GM12892 (cell line): Measurements from ENCODE around the gene PSKH1.

Experiments used
- POLR2A ChIP-seq: IDR thresholded peaks from 2 replicates; pipeline ENCODE4 v1.6.1; 2011; ENCODE audit warnings: low read depth, low read length, control low read depth
- POLR2AphosphoS5 ChIP-seq: IDR thresholded peaks from 2 replicates; pipeline ENCODE4 v1.6.1; 2011; ENCODE audit warnings: low read depth, low read length, control low read depth
- TAF1 ChIP-seq: IDR thresholded peaks from 2 replicates; pipeline ENCODE4 v1.6.1; 2011; ENCODE audit warnings: low read depth, mild to moderate bottlenecking, control low read depth, low read length, borderline replicate concordance

DNA sequence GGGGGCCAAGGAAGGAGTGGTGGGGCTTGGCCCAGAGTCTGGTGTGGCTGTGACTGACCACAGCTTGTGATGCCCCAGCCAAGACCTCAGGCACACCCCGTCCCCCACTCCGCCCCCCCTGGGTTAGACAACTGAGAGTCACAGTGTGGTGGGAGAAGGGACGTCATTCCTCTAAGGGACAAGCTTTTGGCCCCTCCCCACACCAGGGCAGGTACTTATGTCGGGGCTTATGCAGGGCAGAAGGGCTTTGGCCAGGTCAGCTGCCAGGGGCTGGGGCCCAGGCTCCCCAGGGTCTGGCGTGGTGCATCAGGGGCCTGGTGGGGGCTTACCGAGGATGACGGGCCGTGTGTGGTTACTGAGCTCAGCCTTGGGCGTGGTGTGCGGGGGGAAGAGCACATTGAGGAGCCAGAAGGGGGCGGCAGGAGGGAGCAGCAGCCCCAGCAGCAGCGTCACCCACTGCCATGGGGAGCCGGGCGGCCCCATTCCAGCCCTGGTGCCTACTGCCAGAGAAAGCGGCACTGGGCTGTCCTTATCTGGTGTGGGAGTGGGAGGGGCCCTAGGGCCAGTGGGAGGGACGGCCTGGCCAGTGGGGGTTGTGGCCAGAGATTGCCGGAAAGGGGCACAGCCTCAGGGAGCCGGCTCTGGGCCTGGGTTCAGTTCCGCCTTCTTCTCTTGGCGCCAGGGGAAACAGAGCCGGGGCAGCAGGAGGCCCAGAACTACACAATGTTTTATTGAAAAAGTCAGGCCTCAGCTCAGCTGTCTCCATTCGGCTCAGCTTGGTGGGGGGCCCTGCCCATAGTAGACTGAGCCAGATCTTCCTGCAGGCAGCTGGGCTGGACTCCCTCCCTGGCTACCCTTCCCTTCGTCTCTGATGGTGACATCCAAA is 50.8 kb downstream of the PSKH1 start, which contains the start of gene LCAT:
- TF ChIP-seq POLR2A (no peak), TAF1 (no peak), POLR2AphosphoS5 (no peak)
